GM19397 (cell line): ENCODE results near the gene SCRN1.

Experiments
- ATAC-seq: cut with Tn5 transposase; IDR thresholded peaks from one replicate; pipeline ENCODE4 v1.9.1; 2021; ENCODE audit warnings: mild to moderate bottlenecking, moderate library complexity; ENCODE audit not compliant: unreplicated experiment

Gene SCRN1

GRCh38 chr7:29989257-29989995 is at the start of gene SCRN1:
SCRN1 (minus strand) TSS chr7:29989801; CDS start chr7:29969067, 20,734 bp downstream.
- peak; percentile 41 for ATAC-seq

DNA sequence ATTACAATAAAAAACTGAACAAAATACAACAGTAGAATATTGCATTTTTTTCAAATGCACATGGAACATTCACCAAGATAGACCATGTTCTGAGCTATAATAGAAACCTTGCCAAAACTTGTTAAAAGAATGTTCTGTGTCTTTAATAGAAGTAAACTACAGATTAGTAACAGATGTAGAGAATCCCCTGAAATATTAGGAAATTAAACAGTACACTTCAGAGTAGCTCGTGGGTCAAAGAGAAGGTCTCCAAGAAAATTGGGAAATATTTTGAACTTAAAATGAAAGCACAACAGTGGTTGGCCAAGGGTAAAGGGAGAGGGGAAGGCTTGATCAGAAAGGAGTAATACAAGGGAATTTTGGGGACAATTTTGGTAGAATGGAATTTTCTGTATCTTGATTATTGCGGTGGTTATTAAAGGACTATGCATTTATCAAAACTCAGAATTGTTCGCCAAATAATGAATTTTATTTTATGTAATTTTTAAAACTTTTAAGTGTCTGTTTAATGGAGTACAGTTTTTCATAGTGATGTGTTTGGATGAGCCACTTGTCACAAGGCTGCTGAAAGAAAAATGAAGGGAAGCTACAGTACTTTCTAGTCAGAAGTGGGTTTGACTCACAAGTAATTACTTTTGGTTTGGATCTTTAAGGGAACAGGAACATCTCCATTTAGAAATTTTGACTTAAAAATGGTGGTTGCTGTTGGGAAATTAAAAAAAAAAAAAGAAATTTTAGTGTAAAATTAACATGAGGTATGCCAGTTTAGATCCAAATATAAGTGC is 48.8 kb upstream of the SCRN1 start:
- ATAC-seq, result no peak

DNA sequence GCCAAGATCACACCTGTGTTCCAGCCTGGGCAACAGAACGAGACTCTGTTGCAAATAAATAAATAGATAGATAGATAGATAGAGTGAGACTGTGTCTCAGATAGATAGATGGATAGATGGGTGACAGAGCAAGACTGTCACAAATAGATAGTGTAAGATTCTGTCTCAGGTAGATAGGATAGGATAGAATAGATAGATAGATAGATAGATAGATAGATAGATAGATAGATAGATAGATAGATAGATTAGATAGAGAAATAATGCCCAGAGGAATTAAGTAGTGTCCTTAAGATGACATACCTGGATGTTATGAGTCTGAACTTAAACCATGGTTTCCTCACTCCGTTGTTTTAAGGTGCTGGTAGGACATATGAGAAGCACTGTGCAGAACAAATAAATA is 46.6 kb upstream of the SCRN1 start:
- ATAC-seq, result no peak

GRCh38 chr7:30034501-30034900 is 44.9 kb upstream of the SCRN1 start:
- ATAC-seq, result no peak

DNA sequence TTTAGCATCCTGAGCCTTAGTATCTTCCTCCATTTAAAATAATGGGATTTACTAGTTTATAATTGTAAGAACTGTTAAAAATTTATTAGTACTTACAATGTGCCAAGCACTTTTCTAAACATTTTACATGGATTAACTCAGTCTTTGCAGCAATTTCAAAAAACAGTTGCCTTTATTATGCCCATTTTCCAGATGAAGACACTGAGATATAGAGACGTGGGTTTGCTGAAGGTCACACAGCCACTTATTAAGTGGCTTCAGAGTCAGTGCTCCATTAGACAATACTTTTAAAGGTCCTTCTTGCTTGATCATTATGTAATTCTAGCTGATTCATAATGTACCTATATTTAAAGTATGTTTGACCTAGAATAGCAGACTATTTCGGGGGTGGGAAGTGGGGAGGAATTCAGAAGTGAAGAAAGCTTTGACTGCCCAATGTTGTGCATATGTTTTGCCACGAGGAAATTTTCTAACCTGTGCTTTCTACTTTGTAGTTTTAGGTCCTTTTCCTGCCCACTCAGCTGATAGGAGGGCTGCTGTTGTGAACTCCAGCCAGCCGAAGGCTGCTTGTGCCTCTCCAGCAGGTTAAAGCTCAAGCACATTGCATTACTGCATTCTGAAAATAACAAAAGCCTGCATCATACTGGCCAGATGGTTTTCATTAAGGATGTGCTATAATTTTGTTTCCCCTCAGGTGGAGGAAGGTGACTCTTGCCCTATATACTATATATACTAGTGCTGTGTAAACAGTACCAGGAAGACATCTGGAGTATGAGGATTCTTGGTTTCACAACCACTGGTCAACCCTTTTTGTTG is 42.9 kb upstream of the SCRN1 start:
- no peak for ATAC-seq

DNA sequence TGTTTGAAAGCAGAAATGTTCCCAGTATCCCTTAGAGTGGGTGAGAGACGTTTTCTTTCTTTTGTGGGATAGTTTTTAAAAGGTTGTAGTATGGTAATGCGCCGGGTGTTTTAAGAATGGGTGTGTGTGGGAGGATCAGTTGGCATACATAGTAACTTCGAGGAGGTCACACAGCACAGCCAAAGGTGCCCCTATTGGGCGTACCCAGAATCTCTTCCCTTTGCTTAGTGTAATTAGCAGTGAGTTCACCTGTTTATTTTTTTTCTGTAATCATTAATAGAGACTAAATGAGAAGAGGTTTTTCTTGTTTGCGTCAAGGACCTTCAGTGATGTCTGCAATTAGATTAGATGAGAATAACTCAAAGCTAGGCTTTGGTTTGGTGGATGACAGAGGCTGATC is 40.1 kb upstream of the SCRN1 start:
- no peak for ATAC-seq

DNA sequence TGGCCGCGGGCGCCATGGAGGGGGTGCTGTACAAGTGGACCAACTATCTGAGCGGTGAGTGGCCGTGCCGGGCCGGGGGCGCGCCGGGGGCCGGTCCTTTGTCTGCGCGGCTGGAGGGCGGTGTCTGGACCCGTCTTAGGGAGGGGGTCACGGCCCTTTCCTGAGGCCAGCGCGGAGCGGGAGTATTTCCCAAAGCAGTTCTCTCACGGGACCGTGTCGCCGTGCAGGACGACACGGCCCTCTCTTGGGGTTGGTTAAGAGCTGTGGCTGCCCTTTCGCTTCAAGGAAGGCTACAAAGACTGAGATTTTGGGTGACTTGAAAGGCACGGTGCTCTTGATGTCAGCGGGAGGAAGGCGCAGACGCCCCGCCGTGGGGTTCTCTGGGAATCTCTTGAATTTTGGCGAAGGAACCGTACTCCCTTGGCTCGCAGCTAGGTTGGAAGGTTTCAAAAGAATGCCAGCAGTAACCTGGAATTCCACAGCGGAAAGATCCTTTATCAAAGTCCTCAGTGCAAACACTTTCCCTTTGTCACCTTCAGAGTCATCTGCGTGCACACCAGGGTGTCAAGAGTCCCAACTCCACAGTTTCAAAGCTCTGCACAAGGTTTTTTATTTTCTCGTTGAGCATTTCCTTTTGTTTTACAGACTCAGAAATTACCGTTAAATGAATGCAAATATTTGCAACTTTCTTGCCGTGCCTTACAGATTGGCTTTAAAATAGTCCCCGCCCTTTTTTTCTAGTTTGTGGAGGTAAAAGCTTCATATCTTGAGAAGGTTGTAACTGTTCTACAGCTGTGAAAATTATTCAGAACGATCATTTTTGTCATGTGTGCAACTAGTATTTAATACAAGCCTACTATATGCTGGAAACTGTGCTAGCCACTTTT is 39.4 kb upstream of the SCRN1 start:
- peak; percentile 16 for ATAC-seq

GRCh38 chr7:30028216-30028748 is 38.7 kb upstream of the SCRN1 start, which contains the start of gene PLEKHA8:
PLEKHA8 (plus strand) TSS chr7:30028412; CDS start chr7:30028763, 351 bp downstream.
- ATAC-seq, result peak; percentile 53

DNA sequence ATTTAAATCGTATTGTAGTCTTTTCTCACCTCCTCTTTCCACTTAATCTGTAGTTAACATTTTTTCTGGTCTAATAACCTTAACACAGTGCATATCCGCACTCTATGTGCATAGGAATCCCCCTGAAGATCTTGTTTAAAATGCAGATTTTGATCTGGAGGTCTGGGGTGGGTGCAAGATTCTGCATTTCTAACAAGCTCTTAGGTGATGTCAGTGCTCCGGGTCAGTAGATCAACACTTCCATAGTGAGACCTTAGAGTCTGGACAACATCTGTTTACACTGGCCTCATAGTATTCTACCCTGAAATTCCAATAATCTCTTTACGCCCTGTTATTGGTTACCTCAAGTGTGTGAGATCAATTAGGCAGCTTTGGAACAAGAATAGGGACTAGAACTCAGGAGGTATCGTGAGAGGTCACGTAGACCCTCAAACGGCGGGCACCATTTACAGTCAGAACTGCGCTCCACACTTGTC is 38.2 kb upstream of the SCRN1 start:
- ATAC-seq, result peak; percentile 1

DNA sequence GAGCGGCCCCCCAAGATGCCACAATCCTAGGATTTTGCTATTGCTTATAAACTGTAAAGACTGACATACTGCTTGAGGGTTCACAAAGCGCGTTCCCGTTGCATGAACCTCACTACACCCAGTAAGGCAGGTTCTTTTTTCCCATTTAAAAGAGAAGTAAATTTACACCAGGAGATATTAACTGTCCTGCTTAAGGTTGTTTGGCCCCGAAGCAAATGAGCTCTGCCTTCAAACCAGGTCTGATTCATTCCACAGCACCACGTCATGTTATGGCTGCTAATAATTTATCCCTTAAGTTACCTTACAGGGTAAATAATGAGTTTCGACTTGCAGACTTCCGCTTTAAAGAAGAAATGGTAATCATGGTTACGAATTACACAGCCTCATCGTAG is 37.5 kb upstream of the SCRN1 start:
- ATAC-seq, result no peak

DNA sequence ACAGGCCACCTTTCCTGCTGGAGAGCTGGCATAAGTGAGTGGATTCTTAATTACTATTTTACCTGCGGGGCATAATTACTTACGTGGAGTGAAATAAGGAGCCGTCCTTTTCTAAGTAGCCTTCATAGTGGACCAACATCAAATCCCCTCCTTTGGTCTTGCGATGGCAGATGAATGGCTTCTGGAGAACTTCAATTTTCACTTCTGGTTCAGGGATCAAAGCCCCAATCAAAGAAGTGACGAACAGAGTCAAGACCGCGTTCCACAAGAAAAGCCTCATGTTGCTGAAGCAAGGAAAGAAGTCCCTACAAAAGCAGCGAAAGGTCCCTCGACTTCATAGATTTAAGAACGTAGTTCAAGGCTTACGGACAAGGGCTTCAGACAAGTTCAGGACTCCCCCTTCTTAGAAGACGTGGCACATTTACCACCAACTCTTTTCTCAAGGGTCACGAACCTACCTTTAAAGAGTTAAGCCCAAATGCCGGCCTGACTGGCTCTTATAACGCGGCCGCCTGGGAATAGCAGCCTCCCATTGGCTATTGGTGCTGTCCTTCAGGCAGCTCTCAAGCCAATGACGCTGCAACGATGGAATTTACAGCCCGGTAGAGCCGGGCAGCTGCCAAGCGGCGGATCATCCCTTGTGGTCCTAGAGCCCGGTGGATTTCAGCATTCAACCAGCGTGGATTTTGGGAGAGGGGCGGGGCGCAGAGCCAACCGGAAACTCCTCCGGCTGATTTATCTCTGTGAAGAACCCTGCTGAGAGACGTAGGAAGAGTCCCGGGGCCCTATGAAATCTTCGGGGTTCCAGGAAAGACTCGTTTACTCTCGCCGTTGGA is 36.8 kb upstream of the SCRN1 start, which contains the start of gene FKBP14:
TSS of gene FKBP14 (minus strand) at position 474 of the 836 bp plus-strand sequence. CDS start at position 280, 194 bp downstream.
- peak; percentile 69 for ATAC-seq

DNA sequence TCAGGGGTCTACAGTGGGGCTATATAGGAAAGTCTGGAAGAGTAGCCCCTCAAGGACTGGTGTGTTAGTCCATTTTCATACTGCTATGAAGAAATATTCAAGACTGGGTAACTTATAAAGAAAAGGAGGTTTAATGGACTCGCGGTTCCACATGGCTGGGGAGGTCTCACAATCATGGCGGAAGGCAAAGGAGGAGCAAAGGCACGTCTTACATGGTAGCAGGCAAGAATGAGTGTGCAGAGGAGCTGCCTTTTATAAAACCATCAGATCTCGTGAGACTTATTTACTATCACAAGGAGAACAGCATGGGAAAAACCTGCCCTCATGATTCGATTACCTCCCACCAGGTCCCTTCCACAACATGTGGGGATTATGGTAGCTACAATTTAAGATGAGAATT is 33.9 kb upstream of the SCRN1 start:
- ATAC-seq, result no peak

DNA sequence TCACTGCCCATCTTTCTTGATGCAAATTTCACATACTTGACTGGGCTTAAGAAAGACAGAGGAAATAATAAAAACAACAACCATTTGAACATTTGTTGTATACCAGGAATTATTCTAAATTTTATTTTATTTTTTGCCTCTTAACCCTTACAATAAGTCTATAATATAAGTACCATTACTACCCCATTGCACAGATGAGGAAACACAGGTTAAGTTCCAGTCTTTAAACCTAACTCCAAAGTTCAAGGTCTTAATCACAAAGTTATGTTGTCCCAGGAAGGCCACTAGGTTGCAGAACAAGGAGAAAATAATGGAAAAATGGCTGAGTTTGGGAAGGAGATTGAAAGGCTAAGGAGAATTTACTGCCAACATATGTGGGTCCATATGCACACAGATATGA is 33.4 kb upstream of the SCRN1 start:
- no peak for ATAC-seq

GRCh38 chr7:30020535-30020934 is 30.9 kb upstream of the SCRN1 start:
- no peak for ATAC-seq

DNA sequence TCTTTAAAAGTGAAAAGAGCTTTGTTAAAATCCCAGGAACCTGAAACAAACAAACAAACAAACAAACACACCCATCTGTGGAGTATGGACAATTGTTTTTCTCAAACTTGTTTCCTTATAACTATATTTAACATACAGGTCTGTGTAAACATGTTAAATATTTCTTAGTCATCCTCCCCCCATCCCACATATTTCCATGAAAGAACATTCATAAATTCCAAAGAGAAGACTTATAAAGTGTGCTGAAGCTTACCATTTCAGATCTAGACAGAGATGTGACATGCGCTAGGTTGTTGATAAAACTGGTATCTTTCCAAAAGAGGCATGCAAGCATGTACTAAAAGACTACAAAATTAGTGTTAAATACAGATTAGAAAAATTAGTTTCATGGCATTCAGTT is 30.4 kb upstream of the SCRN1 start:
- ATAC-seq, result no peak

GRCh38 chr7:30019387-30019786 is 29.8 kb upstream of the SCRN1 start:
- ATAC-seq, result no peak

DNA sequence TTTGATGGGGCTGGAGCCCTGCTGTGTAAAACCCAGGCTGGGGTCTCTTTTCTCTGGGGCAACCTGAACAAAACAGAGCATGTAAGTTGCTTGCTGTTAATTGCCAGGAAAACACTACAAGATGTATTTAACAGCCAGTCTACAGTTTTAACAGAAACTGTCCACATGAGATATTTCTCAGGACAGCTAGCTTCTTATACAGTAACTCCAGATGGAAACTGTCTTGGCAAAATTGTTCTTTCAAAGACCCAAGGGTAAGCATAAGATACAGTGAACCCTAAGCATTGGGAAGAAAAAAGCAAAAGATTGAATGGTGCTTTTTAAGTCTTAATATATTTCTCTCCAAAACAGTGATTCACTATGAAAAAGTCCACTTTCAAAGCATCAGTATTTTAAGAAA is 28.9 kb upstream of the SCRN1 start:
- ATAC-seq, result no peak

- no peak for ATAC-seq
These were observed 23.2 kb upstream of the SCRN1 start for GRCh38 chr7:30012757-30013156.

DNA sequence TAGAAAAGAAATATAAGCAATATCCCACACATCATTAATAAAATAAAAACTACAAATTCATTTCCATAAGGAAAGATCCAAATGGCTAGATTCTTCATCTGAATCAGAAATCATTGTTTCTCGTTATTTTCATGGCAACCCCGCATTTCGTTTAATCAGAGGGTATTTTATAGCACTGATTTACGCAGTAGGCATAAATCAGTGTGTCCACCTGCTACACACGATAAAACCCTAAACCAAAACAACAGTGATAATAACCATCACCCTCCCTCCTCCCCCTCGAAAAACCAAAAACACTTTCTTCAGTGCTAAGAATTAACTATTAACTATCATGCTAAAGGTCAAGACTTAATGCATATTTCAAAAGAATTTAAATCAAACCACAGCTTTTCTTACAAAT is 20.4 kb upstream of the SCRN1 start:
- no peak for ATAC-seq
